Activated B cell treated with CpG ODN at 0.5 μM for 24 hours (primary cell): ENCODE results near the gene KPNA2. TPM values are rescaled to one million over a fixed set of nuclear protein-coding genes. Genes with fewer than 3 reads are reported as not detected.
"Not testable (repeated sequence)": the region's sequence is repeated elsewhere in the genome, so short reads cannot be mapped to it uniquely, and the experiment has no call there.

Experiments used
- ATAC-seq: fragments of 200-7000 bp; cut with Tn5 transposase; one replicate; pipeline ENCODE4 v1.10.0; 2021; ENCODE audit warnings: low read depth, mild to moderate bottlenecking, moderate library complexity
- CTCF ChIA-PET: fragments of 350-600 bp; sonication (Branson Sonifier 250); formaldehyde crosslinking; loops from one replicate; lab custom pipeline; 2021; ENCODE audit warnings: antibody characterized with exemption; lab: Charles Lee
- POLR2A ChIA-PET: fragments of 350-600 bp; sonication (Branson Sonifier 250); formaldehyde crosslinking; loops from one replicate; lab custom pipeline; 2021; ENCODE audit warnings: antibody characterized with exemption; lab: Charles Lee
- DNase-seq: peaks from one replicate; pipeline ENCODE4 v3.0.0; 2022
- H3K27ac Mint-ChIP-seq: one replicate; pipeline ENCODE4 v1.8.0; 2020; ENCODE audit warnings: mixed read lengths
- H3K27me3 Mint-ChIP-seq: one replicate; pipeline ENCODE4 v1.8.0; 2021; ENCODE audit warnings: mixed read lengths
- H3K36me3 Mint-ChIP-seq: one replicate; pipeline ENCODE4 v1.8.0; 2021; ENCODE audit warnings: low read depth, mixed read lengths
- H3K4me1 Mint-ChIP-seq: one replicate; pipeline ENCODE4 v1.8.0; 2021; ENCODE audit warnings: mixed read lengths
- H3K4me3 Mint-ChIP-seq: one replicate; pipeline ENCODE4 v1.8.0; 2020; ENCODE audit warnings: mild to moderate bottlenecking, mixed read lengths
- H3K9me3 Mint-ChIP-seq: one replicate; pipeline ENCODE4 v1.8.0; 2020; ENCODE audit warnings: mixed read lengths
- CTCF ChIP-seq: fragments of 200-600 bp; IDR thresholded peaks from one replicate; pipeline ENCODE4 v1.8.0; 2022; ENCODE audit warnings: antibody characterized with exemption, mild to moderate bottlenecking
- intact Hi-C: fragments of 100-400 bp; cut with micrococcal nuclease; formaldehyde crosslinking; loops from one replicate; pipeline ENCODE4 v1.15.1; 2024
- total RNA-seq: library from RNA; stranded (reverse); gene quantifications from 2 replicates; pipeline ENCODE4 v1.2.3, GENCODE V29; 2022

The KPNA2 gene
- total RNA-seq, 1 donor from 2014 or later, result 49.9 TPM

GRCh38 chr17:68019675-68020408 is 15.7 kb upstream of the KPNA2 start:
- intact Hi-C loops, result loop anchor here (1.0 to 5.0 kb wide), 5 partner anchors 15 to 492 kb away; partner anchors contain the start of genes KPNA2, PRKAR1A and WIPI1
- POLR2A ChIA-PET, result interaction anchor here (0.5 to 2.0 kb wide), 12 partner anchors 16 to 437 kb away, joined by 3 to 19 read pairs (median 4); partner anchors contain the start of genes C17orf58 and KPNA2
- Mint-ChIP-seq H3K4me1 (peaks cover 14% of the 10 kb centered on the region), H3K27me3 (peaks cover 2% of the 10 kb centered on the region), H3K9me3 (no peaks in the 10 kb centered on the region), H3K27ac (peak overlapping the region; percentile 90), H3K4me3 (peak overlapping the region; percentile 90), H3K36me3 (peaks cover 4% of the 10 kb centered on the region)
- ATAC-seq, result peak; percentile 90
- TF ChIP-seq CTCF, result no peak
- peak; percentile 99 for DNase-seq
- CTCF ChIA-PET, result interaction anchor here (0.9 to 1.8 kb wide), 3 partner anchors 9 to 427 kb away, joined by 3 to 7 read pairs (median 5); partner anchors contain the start of gene KPNA2

DNA sequence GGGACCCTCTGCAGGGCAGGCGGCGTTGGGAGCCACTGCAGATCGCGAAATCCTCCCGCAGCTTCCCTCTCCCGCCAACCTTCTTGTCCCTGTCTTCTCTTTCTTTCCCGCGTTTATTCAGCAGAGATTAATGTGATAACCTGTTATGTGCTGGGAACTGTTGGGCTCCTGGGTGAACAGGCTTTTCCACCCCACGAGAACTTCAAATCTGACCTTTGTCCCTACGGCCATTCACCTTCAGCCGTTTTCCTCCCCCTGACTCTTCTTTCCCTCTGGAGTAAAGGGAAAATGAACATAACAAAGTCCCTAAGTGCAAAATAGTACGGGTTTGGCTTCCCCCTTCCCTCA is 15.2 kb upstream of the KPNA2 start:
- intact Hi-C loops, result loop anchor here (1.0 to 5.0 kb wide), 4 partner anchors 15 to 492 kb away; partner anchors contain the start of genes KPNA2 and PRKAR1A
- Mint-ChIP-seq H3K27ac (peak overlapping the region; percentile 90), H3K27me3 (peaks cover 2% of the 10 kb centered on the region), H3K36me3 (peaks cover 4% of the 10 kb centered on the region), H3K4me3 (peak overlapping the region; percentile 90), H3K9me3 (no peaks in the 10 kb centered on the region), H3K4me1 (peaks cover 14% of the 10 kb centered on the region)
- no peak for TF ChIP-seq CTCF
- POLR2A ChIA-PET, result interaction anchor here (0.8 to 2.0 kb wide), 8 partner anchors 16 to 229 kb away, joined by 3 to 19 read pairs (median 4); partner anchors contain the start of genes C17orf58 and KPNA2
- DNase-seq, result no peak
- CTCF ChIA-PET, result interaction anchor here (0.9 to 1.8 kb wide), 3 partner anchors 10 to 427 kb away, joined by 3 to 7 read pairs (median 5); partner anchors contain the start of gene KPNA2
- ATAC-seq, result no peak

DNA sequence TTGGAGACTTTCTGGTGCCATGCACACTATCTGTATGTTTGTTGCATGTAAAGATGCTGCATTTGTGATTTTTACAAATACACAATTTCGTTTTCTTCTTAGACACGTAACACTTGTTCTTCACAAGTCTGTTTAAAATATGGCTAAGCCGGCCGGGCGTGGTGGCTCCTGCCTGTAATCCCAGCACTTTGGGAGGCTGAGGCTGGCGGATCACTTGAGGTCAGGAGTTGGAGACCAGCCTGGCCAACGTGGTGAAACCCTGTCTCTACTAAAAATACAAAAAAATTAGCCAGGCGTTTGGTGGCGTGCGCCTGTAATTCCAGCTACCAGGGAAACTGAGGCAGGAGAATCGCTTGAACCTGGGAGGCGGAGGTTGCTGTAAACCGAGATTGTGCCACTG is 14.7 kb upstream of the KPNA2 start:
- H3K4me3 Mint-ChIP-seq, result peak overlapping the region; percentile 90
- not testable (repeated sequence) for H3K27me3 Mint-ChIP-seq, ATAC-seq, DNase-seq, H3K36me3 Mint-ChIP-seq, H3K9me3 Mint-ChIP-seq
- H3K4me1 Mint-ChIP-seq, result peaks cover 14% of the 10 kb centered on the region
- H3K27ac Mint-ChIP-seq, result peak overlapping the region; percentile 90
- ChIA-PET POLR2A (interaction anchor here (0.7 to 2.0 kb wide), 4 partner anchors 15 to 228 kb away, joined by 4 to 19 read pairs (median 12); partner anchors contain the start of genes C17orf58 and KPNA2), CTCF (interaction anchor here (1.8 kb wide), 1 partner anchor 15 kb away, joined by 5 read pairs; the partner anchor contains the start of gene KPNA2)
- intact Hi-C loops, result loop anchor here (1.0 to 5.0 kb wide), 4 partner anchors 15 to 492 kb away; partner anchors contain the start of genes KPNA2 and PRKAR1A

- Mint-ChIP-seq H3K9me3 (no peaks in the 10 kb centered on the region), H3K4me1 (peaks cover 14% of the 10 kb centered on the region), H3K36me3 (peaks cover 4% of the 10 kb centered on the region), H3K4me3 (no peak overlapping the region), H3K27ac (no peak overlapping the region), H3K27me3 (peaks cover 2% of the 10 kb centered on the region)
- CTCF ChIA-PET, result no interaction called here
- intact Hi-C loops, result loop anchor here (5.0 kb wide), 2 partner anchors 80 to 490 kb away; partner anchors contain the start of gene PRKAR1A
- DNase-seq (no peak), ATAC-seq (no peak)
- TF ChIP-seq CTCF, result no peak
- POLR2A ChIA-PET, result no interaction called here
Measured at GRCh38 chr17:68021963-68022362, 13.6 kb upstream of the KPNA2 start.

DNA sequence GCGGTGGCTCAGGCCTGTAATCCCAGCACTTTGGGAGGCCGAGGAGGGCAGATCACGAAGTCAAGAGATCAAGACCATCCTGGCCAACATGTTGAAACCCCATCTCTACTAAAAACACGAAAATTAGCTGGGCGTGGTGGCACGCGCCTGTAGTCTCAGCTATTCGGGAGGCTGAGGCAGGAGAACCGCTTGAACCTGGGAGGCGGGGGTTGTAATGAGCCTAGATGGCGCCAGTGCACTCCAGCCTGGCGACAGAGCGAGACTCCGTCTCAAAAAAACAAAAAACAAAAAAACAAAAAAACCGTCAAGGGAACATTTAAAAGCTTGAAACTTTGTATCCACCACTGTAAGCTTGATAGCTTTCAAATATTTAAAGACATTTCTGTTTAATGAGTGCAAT is 13.0 kb upstream of the KPNA2 start:
- H3K9me3 Mint-ChIP-seq, POLR2A ChIA-PET, ATAC-seq, CTCF ChIA-PET, H3K27ac Mint-ChIP-seq, H3K4me3 Mint-ChIP-seq, H3K27me3 Mint-ChIP-seq, H3K36me3 Mint-ChIP-seq, DNase-seq: not testable (repeated sequence)
- intact Hi-C loops, result loop anchor here (5.0 kb wide), 2 partner anchors 80 to 490 kb away; partner anchors contain the start of gene PRKAR1A
- H3K4me1 Mint-ChIP-seq, result peaks cover 14% of the 10 kb centered on the region
